ENCODE results near the gene RAB35. TPM values are rescaled to one million over a fixed set of nuclear protein-coding genes. Genes with fewer than 3 reads are reported as not detected.

Gene RAB35
- polyA plus RNA-seq, 1 donor = 29.4 TPM

GRCh38 chr12:120136093-120136770 is 19.7 kb upstream of the RAB35 start:
- Histone ChIP-seq H3K36me3 (ENCODE audit: control insufficient read depth, insufficient read depth, low read length) (peaks cover 95% of the 10 kb centered on the region), H3K4me1 (ENCODE audit: control insufficient read depth, insufficient read depth, low read length) (no peaks in the 10 kb centered on the region), H3K27ac (ENCODE audit: low read length) (no peak overlapping the region), H3K27me3 (ENCODE audit: control insufficient read depth, insufficient read depth, low read length) (no peaks in the 10 kb centered on the region), H3K4me3 (ENCODE audit: low read length) (no peak overlapping the region), H3K9me3 (ENCODE audit: control insufficient read depth, low read depth, low read length) (no peaks in the 10 kb centered on the region)
- WGBS (ENCODE audit: insufficient coverage, low lambda C conversion rate) = 100% methylated on average over 1 of the region's 11 CpGs
- no peak for DNase-seq

GRCh38 chr12:120134307-120134980 is 17.9 kb upstream of the RAB35 start:
- WGBS (ENCODE audit: insufficient coverage, low lambda C conversion rate) = no CpG with 5 or more reads among the region's 20 CpGs

DNA sequence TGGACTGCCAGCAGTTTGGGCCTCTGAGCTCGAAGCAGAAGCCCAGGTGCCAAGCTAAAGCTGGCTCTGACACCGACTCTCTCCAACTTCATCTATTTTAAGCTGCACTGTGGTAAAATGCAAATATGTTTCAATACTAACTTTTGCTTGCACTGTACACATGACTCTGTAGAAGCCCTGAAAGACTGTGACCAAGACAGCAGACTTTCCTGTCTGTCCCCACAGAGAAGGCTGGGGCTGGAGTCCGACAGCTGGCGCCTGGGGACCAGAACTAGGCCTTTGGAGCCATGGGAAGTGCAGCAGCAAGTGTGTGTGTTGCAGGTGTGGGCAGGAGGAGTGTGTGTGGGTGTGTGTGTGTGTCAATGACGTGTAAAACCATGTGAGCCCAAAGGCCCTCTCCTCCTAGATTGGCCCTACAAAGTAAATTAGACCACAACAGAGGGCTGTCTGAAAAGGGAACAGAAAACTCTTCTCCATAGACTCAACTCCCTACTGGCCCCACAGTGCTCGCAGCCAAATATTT is 16.4 kb upstream of the RAB35 start:
- no CpG with 5 or more reads among the region's 6 CpGs for WGBS (ENCODE audit: insufficient coverage, low lambda C conversion rate)
- H3K36me3 ChIP-seq (ENCODE audit: control insufficient read depth, insufficient read depth, low read length) = peaks cover 97% of the 10 kb centered on the region
- no peaks in the 10 kb centered on the region for H3K4me1 ChIP-seq (ENCODE audit: control insufficient read depth, insufficient read depth, low read length)
- no peak overlapping the region for H3K4me3 ChIP-seq (ENCODE audit: low read length)
- no peak for DNase-seq
- no peak overlapping the region for H3K27ac ChIP-seq (ENCODE audit: low read length)
- H3K27me3 ChIP-seq (ENCODE audit: control insufficient read depth, insufficient read depth, low read length) = no peaks in the 10 kb centered on the region
- H3K9me3 ChIP-seq (ENCODE audit: control insufficient read depth, low read depth, low read length) = no peaks in the 10 kb centered on the region

More at GRCh38 chr12:120134307-120134980, 17.9 kb upstream of the RAB35 start:
- Histone ChIP-seq H3K9me3 (ENCODE audit: control insufficient read depth, low read depth, low read length) (no peaks in the 10 kb centered on the region), H3K4me3 (ENCODE audit: low read length) (no peak overlapping the region), H3K36me3 (ENCODE audit: control insufficient read depth, insufficient read depth, low read length) (peaks cover 95% of the 10 kb centered on the region), H3K27me3 (ENCODE audit: control insufficient read depth, insufficient read depth, low read length) (no peaks in the 10 kb centered on the region), H3K27ac (ENCODE audit: low read length) (no peak overlapping the region), H3K4me1 (ENCODE audit: control insufficient read depth, insufficient read depth, low read length) (no peaks in the 10 kb centered on the region)
- no peak for DNase-seq

- H3K27ac ChIP-seq (ENCODE audit: low read length) = no peak overlapping the region
- no peak overlapping the region for H3K4me3 ChIP-seq (ENCODE audit: low read length)
- peaks cover 97% of the 10 kb centered on the region for H3K36me3 ChIP-seq (ENCODE audit: control insufficient read depth, insufficient read depth, low read length)
- no peaks in the 10 kb centered on the region for H3K9me3 ChIP-seq (ENCODE audit: control insufficient read depth, low read depth, low read length)
- DNase-seq = no peak
- no CpG with 5 or more reads among the region's 9 CpGs for WGBS (ENCODE audit: insufficient coverage, low lambda C conversion rate)
- H3K27me3 ChIP-seq (ENCODE audit: control insufficient read depth, insufficient read depth, low read length) = no peaks in the 10 kb centered on the region
- no peaks in the 10 kb centered on the region for H3K4me1 ChIP-seq (ENCODE audit: control insufficient read depth, insufficient read depth, low read length)
These were observed 15.7 kb upstream of the RAB35 start for GRCh38 chr12:120132054-120132836.

- Histone ChIP-seq H3K36me3 (ENCODE audit: control insufficient read depth, insufficient read depth, low read length) (peaks cover 94% of the 10 kb centered on the region), H3K9me3 (ENCODE audit: control insufficient read depth, low read depth, low read length) (no peaks in the 10 kb centered on the region), H3K27me3 (ENCODE audit: control insufficient read depth, insufficient read depth, low read length) (no peaks in the 10 kb centered on the region), H3K4me1 (ENCODE audit: control insufficient read depth, insufficient read depth, low read length) (no peaks in the 10 kb centered on the region), H3K27ac (ENCODE audit: low read length) (no peak overlapping the region), H3K4me3 (ENCODE audit: low read length) (no peak overlapping the region)
- no peak for DNase-seq
- no CpG with 5 or more reads among the region's 15 CpGs for WGBS (ENCODE audit: insufficient coverage, low lambda C conversion rate)
These were observed 14.6 kb upstream of the RAB35 start for GRCh38 chr12:120131116-120131515.

DNA sequence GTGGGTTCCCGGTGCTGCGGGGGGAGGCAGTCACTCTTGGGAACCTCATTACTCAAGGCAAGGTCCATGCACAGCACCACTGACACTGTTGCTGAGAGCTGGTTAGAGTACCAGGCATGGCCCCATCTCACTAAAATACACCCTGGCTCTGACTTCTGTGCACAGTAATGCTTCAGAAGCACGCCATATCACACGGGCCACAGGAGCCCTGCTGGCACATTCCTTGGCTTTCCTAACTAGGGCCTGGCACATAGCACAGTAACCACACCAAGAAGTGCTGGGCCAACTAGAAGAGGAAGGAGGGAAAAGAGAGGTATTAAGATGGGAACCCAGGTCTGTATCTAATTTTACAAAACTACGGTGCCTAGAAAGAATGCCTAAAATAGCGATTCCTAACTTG is 13.5 kb upstream of the RAB35 start:
- Histone ChIP-seq H3K9me3 (ENCODE audit: control insufficient read depth, low read depth, low read length) (no peaks in the 10 kb centered on the region), H3K27me3 (ENCODE audit: control insufficient read depth, insufficient read depth, low read length) (no peaks in the 10 kb centered on the region), H3K36me3 (ENCODE audit: control insufficient read depth, insufficient read depth, low read length) (peaks cover 91% of the 10 kb centered on the region), H3K27ac (ENCODE audit: low read length) (no peak overlapping the region), H3K4me1 (ENCODE audit: control insufficient read depth, insufficient read depth, low read length) (no peaks in the 10 kb centered on the region), H3K4me3 (ENCODE audit: low read length) (no peak overlapping the region)
- no peak for DNase-seq
- no CpG with 5 or more reads among the region's 6 CpGs for WGBS (ENCODE audit: insufficient coverage, low lambda C conversion rate)

DNA sequence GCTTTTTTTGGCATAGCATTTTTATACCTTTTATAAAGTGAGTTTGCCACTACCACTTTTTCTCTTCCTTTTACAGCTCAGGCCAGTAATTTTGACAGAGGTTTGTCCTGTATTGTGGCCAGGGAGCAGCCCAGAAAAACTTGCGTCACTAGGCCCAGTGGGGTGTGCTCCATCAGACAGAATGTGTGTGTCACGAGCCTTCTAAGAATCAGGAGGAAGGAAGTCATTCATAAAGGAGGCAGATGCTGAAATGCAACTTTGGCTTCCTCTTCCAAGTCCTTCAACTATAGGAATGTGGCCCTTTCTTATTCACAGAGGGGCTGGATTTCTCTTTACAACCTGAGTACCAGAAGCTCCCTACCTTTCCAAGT is 10.1 kb upstream of the RAB35 start:
- H3K4me3 ChIP-seq (ENCODE audit: low read length) = no peak overlapping the region
- H3K9me3 ChIP-seq (ENCODE audit: control insufficient read depth, low read depth, low read length) = no peaks in the 10 kb centered on the region
- H3K27me3 ChIP-seq (ENCODE audit: control insufficient read depth, insufficient read depth, low read length) = no peaks in the 10 kb centered on the region
- no peak overlapping the region for H3K27ac ChIP-seq (ENCODE audit: low read length)
- DNase-seq = no peak
- no CpG with 5 or more reads among the region's 2 CpGs for WGBS (ENCODE audit: insufficient coverage, low lambda C conversion rate)
- peaks cover 57% of the 10 kb centered on the region for H3K36me3 ChIP-seq (ENCODE audit: control insufficient read depth, insufficient read depth, low read length)
- no peaks in the 10 kb centered on the region for H3K4me1 ChIP-seq (ENCODE audit: control insufficient read depth, insufficient read depth, low read length)

- WGBS (ENCODE audit: insufficient coverage, low lambda C conversion rate) = no CpG with 5 or more reads among the region's 6 CpGs
- no peak overlapping the region for H3K27ac ChIP-seq (ENCODE audit: low read length)
- no peaks in the 10 kb centered on the region for H3K9me3 ChIP-seq (ENCODE audit: control insufficient read depth, low read depth, low read length)
- no peak overlapping the region for H3K4me3 ChIP-seq (ENCODE audit: low read length)
- H3K36me3 ChIP-seq (ENCODE audit: control insufficient read depth, insufficient read depth, low read length) = peaks cover 51% of the 10 kb centered on the region
- H3K27me3 ChIP-seq (ENCODE audit: control insufficient read depth, insufficient read depth, low read length) = no peaks in the 10 kb centered on the region
- H3K4me1 ChIP-seq (ENCODE audit: control insufficient read depth, insufficient read depth, low read length) = no peaks in the 10 kb centered on the region
- DNase-seq = no peak
These were observed 9.5 kb upstream of the RAB35 start for GRCh38 chr12:120125792-120126634.

DNA sequence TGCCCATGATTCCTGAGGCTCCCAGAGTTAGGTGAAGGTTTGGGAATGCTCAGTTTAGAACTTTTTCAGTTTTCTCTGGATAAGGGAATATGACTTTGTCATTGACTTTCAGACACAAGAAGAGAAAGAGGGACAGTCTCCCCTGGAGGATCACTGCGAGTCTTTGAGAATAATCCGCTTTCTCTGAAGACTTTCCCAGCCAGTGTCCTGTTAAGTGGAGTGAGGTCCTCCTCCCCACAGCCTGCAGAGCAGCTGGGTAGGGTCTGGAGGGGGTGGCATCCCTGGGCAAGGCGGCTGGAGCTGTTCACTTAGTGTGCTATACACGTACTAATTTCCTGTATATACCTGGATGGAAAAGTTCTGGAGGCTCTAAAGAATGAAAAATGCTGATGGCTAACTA is 8.5 kb upstream of the RAB35 start:
- Histone ChIP-seq H3K36me3 (ENCODE audit: control insufficient read depth, insufficient read depth, low read length) (peaks cover 41% of the 10 kb centered on the region), H3K9me3 (ENCODE audit: control insufficient read depth, low read depth, low read length) (no peaks in the 10 kb centered on the region), H3K27me3 (ENCODE audit: control insufficient read depth, insufficient read depth, low read length) (no peaks in the 10 kb centered on the region), H3K27ac (ENCODE audit: low read length) (no peak overlapping the region), H3K4me1 (ENCODE audit: control insufficient read depth, insufficient read depth, low read length) (no peaks in the 10 kb centered on the region), H3K4me3 (ENCODE audit: low read length) (no peak overlapping the region)
- no peak for DNase-seq
- no CpG with 5 or more reads among the region's 4 CpGs for WGBS (ENCODE audit: insufficient coverage, low lambda C conversion rate)
